ENCODE measurements around the gene STK36.
"Not testable (repeated sequence)": the region's sequence is repeated elsewhere in the genome, so short reads cannot be mapped to it uniquely, and the experiment has no call there.

The STK36 gene

GRCh38 chr2:218687400-218688060 lies 15.6 kb downstream of the STK36 start:
- not testable (repeated sequence) for H3K27me3 Mint-ChIP-seq, H3K4me3 Mint-ChIP-seq, DNase-seq

GRCh38 chr2:218691234-218691633 lies 19.3 kb downstream of the STK36 start:
- Mint-ChIP-seq H3K36me3 (peaks cover 36 to 52% of the 10 kb centered on the region in 2 donors), H3K4me3 (no peak overlapping the region), H3K9me3 (no peaks in the 10 kb centered on the region), H3K27me3 (no peaks in the 10 kb centered on the region), H3K4me1 (no peaks in the 10 kb centered on the region), H3K27ac (no peak overlapping the region)
- DNase-seq (no peak), ATAC-seq (replicated peaks) (no peak)

More at GRCh38 chr2:218687400-218688060, 15.6 kb downstream of the STK36 start:
- peaks cover 19 to 45% of the 10 kb centered on the region in 2 donors for H3K36me3 Mint-ChIP-seq
- ATAC-seq (replicated peaks): peak; percentile 74 to 78
- H3K9me3 Mint-ChIP-seq, H3K27ac Mint-ChIP-seq, H3K4me1 Mint-ChIP-seq: not testable (repeated sequence)

DNA sequence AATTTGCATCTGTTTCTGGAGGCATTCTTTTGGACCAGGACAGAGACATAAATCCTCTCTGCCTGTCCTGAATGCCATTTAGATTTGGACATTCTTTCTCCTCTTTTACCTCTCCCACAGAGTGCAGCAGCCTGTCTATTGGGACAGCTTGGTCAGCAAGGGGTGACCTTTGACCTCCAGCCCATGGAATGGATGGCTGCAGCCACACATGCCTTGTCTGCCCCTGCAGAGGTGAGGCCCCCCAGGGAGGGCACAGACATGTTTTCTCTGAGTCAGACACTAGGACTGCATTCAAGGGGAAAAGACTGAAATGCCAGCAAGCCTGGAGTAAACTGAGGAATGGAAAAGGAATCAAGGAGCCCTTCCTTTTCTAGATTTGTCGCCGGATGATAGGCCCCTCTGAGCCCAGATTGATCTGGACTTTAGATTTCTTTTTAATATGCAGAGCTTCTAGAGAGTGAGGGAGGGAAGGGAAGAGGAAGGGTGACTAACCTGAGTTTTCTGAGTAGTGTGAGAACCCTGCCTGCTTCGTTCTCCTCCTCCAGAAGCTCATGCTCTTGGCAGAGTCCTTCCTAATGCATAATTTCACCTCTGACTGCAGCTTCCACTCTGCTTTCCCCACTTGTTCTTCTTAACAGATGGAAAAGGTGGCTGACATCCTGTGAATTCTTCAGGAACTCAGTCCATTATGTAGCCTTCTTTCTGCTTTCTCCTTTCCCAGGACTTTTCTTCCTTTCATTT lies 22.7 kb downstream of the STK36 start:
- H3K27ac Mint-ChIP-seq: no peak overlapping the region
- peaks cover 31 to 58% of the 10 kb centered on the region in 2 donors for H3K36me3 Mint-ChIP-seq
- no peaks in the 10 kb centered on the region for H3K4me1 Mint-ChIP-seq
- H3K9me3 Mint-ChIP-seq: no peaks in the 10 kb centered on the region
- H3K4me3 Mint-ChIP-seq: no peak overlapping the region
- DNase-seq (no peak), ATAC-seq (replicated peaks) (no peak)
- H3K27me3 Mint-ChIP-seq: no peaks in the 10 kb centered on the region

DNA sequence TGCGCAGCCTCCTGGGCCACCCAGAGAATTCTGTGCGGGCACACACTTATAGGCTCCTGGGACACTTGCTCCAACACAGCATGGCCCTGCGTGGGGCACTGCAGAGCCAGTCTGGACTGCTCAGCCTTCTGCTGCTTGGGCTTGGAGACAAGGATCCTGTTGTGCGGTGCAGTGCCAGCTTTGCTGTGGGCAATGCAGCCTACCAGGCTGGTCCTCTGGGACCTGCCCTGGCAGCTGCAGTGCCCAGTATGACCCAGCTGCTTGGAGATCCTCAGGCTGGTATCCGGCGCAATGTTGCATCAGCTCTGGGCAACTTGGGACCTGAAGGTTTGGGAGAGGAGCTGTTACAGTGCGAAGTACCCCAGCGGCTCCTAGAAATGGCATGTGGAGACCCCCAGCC lies 27.0 kb downstream of the STK36 start:
- Mint-ChIP-seq H3K36me3 (peaks cover 11 to 37% of the 10 kb centered on the region in 2 donors), H3K27me3 (no peaks in the 10 kb centered on the region), H3K9me3 (no peaks in the 10 kb centered on the region), H3K4me3 (no peak overlapping the region), H3K27ac (no peak overlapping the region), H3K4me1 (no peaks in the 10 kb centered on the region)
- no peak for ATAC-seq (replicated peaks)
- DNase-seq: no peak

GRCh38 chr2:218701806-218702205 lies 29.9 kb downstream of the STK36 start:
- ATAC-seq (replicated peaks) (no peak), DNase-seq (no peak)
- H3K36me3 Mint-ChIP-seq: peaks cover 6 to 29% of the 10 kb centered on the region in 2 donors
- H3K4me3 Mint-ChIP-seq: no peak overlapping the region
- H3K4me1 Mint-ChIP-seq: no peaks in the 10 kb centered on the region
- H3K27ac Mint-ChIP-seq: no peak overlapping the region
- peaks cover 0 to 6% of the 10 kb centered on the region in 2 donors for H3K27me3 Mint-ChIP-seq
- no peaks in the 10 kb centered on the region for H3K9me3 Mint-ChIP-seq

DNA sequence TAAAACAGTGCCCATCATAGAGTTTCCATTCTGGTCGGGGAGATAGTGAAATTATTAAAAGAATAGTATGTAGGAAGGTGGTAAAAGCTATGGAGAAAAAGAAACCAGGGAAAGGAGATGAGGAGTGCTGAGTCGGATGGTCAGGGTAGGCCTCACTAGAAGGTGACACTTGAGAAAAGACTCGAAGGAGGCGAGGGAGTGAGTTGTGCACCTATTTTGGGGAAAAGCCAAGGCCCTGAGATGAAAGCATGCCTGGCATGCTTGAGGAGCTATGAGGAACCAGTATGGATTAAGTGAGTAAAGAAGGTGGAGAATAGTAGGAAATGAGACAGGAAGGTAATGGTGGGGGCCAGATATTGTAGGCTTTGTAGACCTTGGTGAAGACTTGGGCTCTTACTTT lies 31.5 kb downstream of the STK36 start:
- no peak for ATAC-seq (replicated peaks)
- Mint-ChIP-seq H3K4me3 (no peak overlapping the region), H3K27ac (no peak overlapping the region), H3K4me1 (no peaks in the 10 kb centered on the region), H3K36me3 (peaks cover 6 to 27% of the 10 kb centered on the region in 2 donors), H3K27me3 (peaks cover 0 to 6% of the 10 kb centered on the region in 2 donors), H3K9me3 (no peaks in the 10 kb centered on the region)
- DNase-seq: no peak

GRCh38 chr2:218708086-218708485 lies 36.2 kb downstream of the STK36 start:
- Mint-ChIP-seq H3K9me3 (no peaks in the 10 kb centered on the region), H3K4me1 (peaks cover 4 to 10% of the 10 kb centered on the region in 2 donors), H3K36me3 (peaks cover 0 to 8% of the 10 kb centered on the region in 2 donors), H3K27me3 (peaks cover 0 to 6% of the 10 kb centered on the region in 2 donors), H3K27ac (no peak overlapping the region), H3K4me3 (no peak overlapping the region)
- no peak for ATAC-seq (replicated peaks)
- no peak for DNase-seq

DNA sequence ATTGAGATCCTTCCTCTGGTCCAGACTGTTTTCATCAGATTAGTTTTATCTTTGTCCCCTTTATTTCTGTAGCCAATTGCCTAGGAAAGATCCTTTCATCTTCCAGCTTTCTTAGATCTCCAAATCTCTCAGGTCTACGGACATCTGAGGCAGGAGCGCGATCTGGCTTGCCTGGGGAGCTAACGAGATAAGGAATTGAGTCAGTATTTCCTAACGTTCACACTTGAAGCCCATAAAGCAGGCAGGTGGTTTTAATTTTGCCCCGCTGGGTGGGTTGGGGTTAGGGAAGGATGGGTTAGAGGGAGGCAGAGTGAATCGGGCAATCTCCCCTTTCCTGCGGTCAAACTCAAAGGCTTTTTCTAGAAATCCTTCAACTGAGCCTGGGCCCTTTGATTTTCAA lies 38.0 kb downstream of the STK36 start:
- Mint-ChIP-seq H3K4me1 (peaks cover 9 to 16% of the 10 kb centered on the region in 2 donors), H3K27ac (peak overlapping the region; percentile 20), H3K9me3 (no peaks in the 10 kb centered on the region), H3K36me3 (no peaks in the 10 kb centered on the region), H3K4me3 (peak overlapping the region; percentile 93 to 96), H3K27me3 (peaks cover 0 to 6% of the 10 kb centered on the region in 2 donors)
- no peak for DNase-seq
- ATAC-seq (replicated peaks): no peak

- Mint-ChIP-seq H3K4me1 (peaks cover 9 to 16% of the 10 kb centered on the region in 2 donors), H3K4me3 (peak overlapping the region; percentile 93 to 96), H3K27ac (peak overlapping the region; percentile 94), H3K9me3 (no peaks in the 10 kb centered on the region), H3K27me3 (peaks cover 0 to 6% of the 10 kb centered on the region in 2 donors), H3K36me3 (no peaks in the 10 kb centered on the region)
- ATAC-seq (replicated peaks) (no peak), DNase-seq (no peak)
Observed at GRCh38 chr2:218710334-218710686, 38.4 kb downstream of the STK36 start.

DNA sequence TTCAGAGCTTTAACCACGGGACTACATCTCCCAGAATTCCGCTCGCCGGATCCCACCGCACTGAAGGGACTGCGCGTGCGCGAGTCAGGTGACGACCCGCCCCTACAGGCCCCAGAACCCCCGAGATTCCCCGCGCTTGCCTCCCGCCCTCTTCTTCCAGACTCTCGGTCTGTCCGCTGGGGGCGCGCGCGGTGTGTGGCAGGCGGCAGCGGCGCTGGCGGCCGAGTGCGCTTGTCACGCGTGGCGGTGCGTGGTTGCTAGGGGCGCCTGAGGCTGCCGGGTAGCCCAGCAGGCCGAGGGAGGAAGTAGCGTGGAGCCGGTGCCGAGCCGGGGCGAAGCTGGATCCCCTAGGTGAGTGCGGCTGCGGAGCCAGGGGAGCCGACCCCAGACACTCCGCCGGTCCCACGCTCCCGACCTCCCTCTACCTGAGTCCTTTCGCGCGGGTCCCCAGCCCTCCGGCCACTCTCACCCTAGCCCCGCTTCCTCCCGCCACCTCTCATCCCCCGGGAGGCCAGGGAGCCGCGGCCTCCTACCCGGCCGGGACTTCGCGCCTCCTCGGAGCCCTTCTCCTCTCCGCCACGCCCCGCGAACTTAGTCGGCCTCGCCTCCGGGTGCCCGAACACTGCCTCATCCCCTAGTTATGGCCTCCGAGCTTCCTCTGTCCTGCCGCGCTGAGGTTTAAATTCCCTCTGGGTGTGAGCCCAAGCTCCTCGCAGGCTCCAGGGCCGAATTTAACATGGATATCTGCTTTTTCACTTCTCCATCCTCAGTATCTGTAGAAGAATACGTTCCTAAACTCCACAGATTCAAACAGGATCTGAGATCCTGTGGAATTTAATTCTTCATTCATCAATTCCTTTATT lies 39.0 kb downstream of the STK36 start, which contains the start of gene TTLL4:
Gene TTLL4 (plus strand): TSS at position 149 of the 863 bp plus-strand sequence. CDS start 26,842 bp downstream, outside the sequence.
- Mint-ChIP-seq H3K4me1 (peaks cover 9 to 16% of the 10 kb centered on the region in 2 donors), H3K27ac (peak within 1 kb of the TSS; percentile 94), H3K27me3 (peaks cover 0 to 5% of the 10 kb centered on the region in 2 donors), H3K9me3 (no peaks in the 10 kb centered on the region), H3K4me3 (peak within 1 kb of the TSS; percentile 93 to 96), H3K36me3 (peaks cover 2 to 3% of the 10 kb centered on the region in 2 donors)
- peak; percentile 98 for DNase-seq
- peak; percentile 95 to 96 for ATAC-seq (replicated peaks)

DNA sequence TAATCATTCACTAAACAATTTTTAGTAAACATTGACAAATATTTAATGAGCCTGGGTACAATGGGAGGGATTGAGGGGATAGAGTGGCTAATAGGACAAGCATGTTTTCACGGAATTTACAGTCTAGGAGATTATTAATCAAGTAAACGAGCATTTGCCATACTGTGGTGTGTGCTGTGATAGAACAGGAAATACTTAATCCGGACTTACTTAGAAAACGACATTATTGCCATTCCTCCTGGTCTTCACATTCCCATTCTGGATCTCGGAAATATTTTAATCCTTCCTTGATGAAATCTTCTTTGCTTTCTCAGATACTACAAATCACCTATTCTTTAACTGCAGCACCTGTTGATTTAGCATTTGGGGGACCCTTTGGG lies 39.7 kb downstream of the STK36 start:
- H3K4me1 Mint-ChIP-seq: peaks cover 9 to 16% of the 10 kb centered on the region in 2 donors
- peak overlapping the region; percentile 94 for H3K27ac Mint-ChIP-seq
- no peaks in the 10 kb centered on the region for H3K9me3 Mint-ChIP-seq
- ATAC-seq (replicated peaks) (no peak), DNase-seq (no peak)
- H3K27me3 Mint-ChIP-seq: no peaks in the 10 kb centered on the region
- peak overlapping the region; percentile 93 to 96 for H3K4me3 Mint-ChIP-seq
- H3K36me3 Mint-ChIP-seq: peaks cover 3 to 4% of the 10 kb centered on the region in 2 donors

GRCh38 chr2:218713922-218714321 lies 42.0 kb downstream of the STK36 start:
- peak overlapping the region; percentile 20 for H3K27ac Mint-ChIP-seq
- DNase-seq (no peak), ATAC-seq (replicated peaks) (no peak)
- no peaks in the 10 kb centered on the region for H3K9me3 Mint-ChIP-seq
- no peaks in the 10 kb centered on the region for H3K27me3 Mint-ChIP-seq
- H3K4me3 Mint-ChIP-seq: no peak overlapping the region
- H3K4me1 Mint-ChIP-seq: peaks cover 9 to 16% of the 10 kb centered on the region in 2 donors
- peaks cover 4 to 13% of the 10 kb centered on the region in 2 donors for H3K36me3 Mint-ChIP-seq

GRCh38 chr2:218716070-218716469 lies 44.2 kb downstream of the STK36 start:
- Mint-ChIP-seq H3K4me3 (no peak overlapping the region), H3K27ac (no peak overlapping the region), H3K9me3 (no peaks in the 10 kb centered on the region), H3K36me3 (peaks cover 13 to 26% of the 10 kb centered on the region in 2 donors), H3K27me3 (no peaks in the 10 kb centered on the region), H3K4me1 (peaks cover 15 to 16% of the 10 kb centered on the region in 2 donors)
- DNase-seq (no peak), ATAC-seq (replicated peaks) (no peak)

DNA sequence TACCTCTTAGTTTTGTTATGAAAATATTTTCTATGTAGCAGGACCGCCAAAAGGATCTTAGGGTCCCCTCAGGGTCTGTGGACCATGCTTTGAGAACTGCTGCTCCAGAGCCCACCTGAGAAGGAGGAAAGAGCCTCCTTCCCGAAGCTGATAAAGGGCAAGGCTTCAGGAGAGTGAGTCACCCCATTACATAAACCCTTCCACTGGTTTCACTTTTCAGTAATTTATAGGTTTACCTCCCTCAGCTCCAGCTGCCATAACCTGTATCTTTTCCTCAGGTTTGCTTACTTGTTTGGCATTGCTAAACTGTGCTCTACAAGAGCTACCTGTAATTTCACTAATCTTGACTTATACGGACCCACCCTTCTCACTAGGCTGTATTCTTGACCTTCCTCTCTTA lies 45.4 kb downstream of the STK36 start:
- no peak for ATAC-seq (replicated peaks)
- no peaks in the 10 kb centered on the region for H3K9me3 Mint-ChIP-seq
- H3K4me3 Mint-ChIP-seq: no peak overlapping the region

More for the DNA sequence above, 45.4 kb downstream of the STK36 start:
- Mint-ChIP-seq H3K27me3 (no peaks in the 10 kb centered on the region), H3K4me1 (peaks cover 6 to 12% of the 10 kb centered on the region in 2 donors), H3K36me3 (peaks cover 13 to 26% of the 10 kb centered on the region in 2 donors), H3K27ac (no peak overlapping the region)
- DNase-seq: no peak

Data from stimulated activated naive B cell treated with anti-CD40 and anti-IgM and Interleukin-4, amounts not matched to agents 10 μg/mL and 1 μg/mL and 100 μg/mL, for 72 hours (primary cell).